ENCODE results near the gene MIDN. TPM values are rescaled to one million over a fixed set of nuclear protein-coding genes. Genes with fewer than 3 reads are reported as not detected.
"Not testable (repeated sequence)": the region's sequence is repeated elsewhere in the genome, so short reads cannot be mapped to it uniquely, and the experiment has no call there.

Gene MIDN
- total and polyA plus RNA-seq, 2 donors = 8.7 to 55.1 TPM

DNA sequence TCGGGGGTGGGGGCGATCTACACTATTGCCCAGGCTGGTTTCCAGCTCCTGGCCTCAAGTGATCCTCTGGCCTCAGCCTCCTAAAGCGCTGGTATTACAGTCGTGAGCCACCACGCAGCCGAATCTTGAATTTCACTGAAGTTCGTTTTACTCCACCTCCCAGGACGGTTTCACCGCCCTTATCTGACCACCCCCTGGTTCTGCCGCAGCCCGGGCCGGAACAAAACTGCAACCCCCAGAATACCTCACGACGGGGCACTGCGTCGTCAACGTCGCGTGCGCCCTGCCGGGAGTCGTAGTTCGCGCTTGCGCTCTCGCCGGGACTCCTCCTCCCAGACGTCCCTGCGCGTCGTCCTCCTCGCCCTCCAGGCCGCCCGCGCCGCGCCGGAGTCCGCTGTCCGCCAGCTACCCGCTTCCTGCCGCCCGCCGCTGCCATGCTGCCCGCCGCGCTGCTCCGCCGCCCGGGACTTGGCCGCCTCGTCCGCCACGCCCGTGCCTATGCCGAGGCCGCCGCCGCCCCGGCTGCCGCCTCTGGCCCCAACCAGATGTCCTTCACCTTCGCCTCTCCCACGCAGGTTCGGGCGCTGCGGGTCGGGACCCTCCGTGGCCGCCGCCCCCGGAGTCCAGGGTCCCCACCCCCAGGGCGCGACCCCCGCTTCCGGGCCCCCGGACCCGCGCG, 6.8 kb upstream of the MIDN start, which contains the start of gene ATP5F1D:
Gene ATP5F1D (plus strand): TSS at position 335 of the 679 bp plus-strand sequence. CDS start 100 bp downstream, at position 435.
- DNase-seq (ENCODE audit: low read depth in 6 of 9, low spot score in 9 of 9) = peak in 6 of 9 donors; percentile 83 to 94 (median 89)
- under 1% methylated on average over 79 of the region's 79 CpGs for WGBS
- peaks cover 32 to 35% of the 10 kb centered on the region in 2 donors for H3K27me3 ChIP-seq (ENCODE audit: control insufficient read depth in 2 of 2, insufficient read depth in 1 of 2, low read length in 1 of 2)
- peak within 1 kb of the TSS in 1 of 2 donors; percentile 77 for H3K27ac ChIP-seq (ENCODE audit: low read depth in 1 of 2, low read length in 1 of 2)
- H3K9me3 ChIP-seq (ENCODE audit: control insufficient read depth in 2 of 2, insufficient read depth in 1 of 2, low read length in 1 of 2) = peaks cover 0 to 5% of the 10 kb centered on the region in 2 donors
- peaks cover 26 to 50% of the 10 kb centered on the region in 2 donors for H3K4me1 ChIP-seq (ENCODE audit: control insufficient read depth in 2 of 2, insufficient read depth in 2 of 2, low read length in 2 of 2)
- peak within 1 kb of the TSS; percentile 48 to 91 for H3K4me3 ChIP-seq (ENCODE audit: low read length in 2 of 2)
- peaks cover 12 to 13% of the 10 kb centered on the region in 2 donors for H3K36me3 ChIP-seq (ENCODE audit: control insufficient read depth in 2 of 2, insufficient read depth in 2 of 2, low read length in 1 of 2)

DNA sequence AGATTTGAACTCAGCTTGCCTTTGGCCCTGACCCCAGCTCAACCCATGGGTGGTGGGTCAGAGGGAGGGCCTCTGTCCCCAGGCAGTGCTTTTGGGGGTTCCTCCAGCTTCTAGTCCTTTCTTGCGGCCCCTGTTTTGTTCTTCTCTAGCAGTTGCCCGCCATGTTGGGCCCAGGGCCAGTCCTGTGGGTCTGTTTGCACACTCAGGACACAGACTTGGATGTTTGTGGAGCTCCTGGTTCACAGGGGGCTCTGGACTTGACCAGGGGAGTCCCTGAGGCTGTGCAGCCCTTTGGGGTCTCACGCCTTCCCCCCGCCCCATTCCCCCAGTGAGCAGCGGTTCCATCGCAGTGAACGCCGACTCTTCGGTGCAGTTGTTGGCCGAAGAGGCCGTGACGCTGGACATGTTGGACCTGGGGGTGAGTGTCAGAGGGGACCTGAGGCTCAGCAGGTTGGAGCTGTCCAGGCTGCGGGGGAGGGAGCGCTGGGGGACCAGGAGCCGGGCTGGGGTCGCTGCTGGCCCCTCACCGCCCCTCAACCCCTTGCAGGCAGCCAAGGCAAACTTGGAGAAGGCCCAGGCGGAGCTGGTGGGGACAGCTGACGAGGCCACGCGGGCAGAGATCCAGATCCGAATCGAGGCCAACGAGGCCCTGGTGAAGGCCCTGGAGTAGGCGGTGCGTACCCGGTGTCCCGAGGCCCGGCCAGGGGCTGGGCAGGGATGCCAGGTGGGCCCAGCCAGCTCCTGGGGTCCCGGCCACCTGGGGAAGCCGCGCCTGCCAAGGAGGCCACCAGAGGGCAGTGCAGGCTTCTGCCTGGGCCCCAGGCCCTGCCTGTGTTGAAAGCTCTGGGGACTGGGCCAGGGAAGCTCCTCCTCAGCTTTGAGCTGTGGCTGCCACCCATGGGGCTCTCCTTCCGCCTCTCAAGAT, 4.4 kb upstream of the MIDN start:
- no peak overlapping the region for H3K4me3 ChIP-seq (ENCODE audit: low read length in 2 of 2)
- 69% methylated on average over 33 of the region's 33 CpGs for WGBS
- DNase-seq (ENCODE audit: low read depth in 6 of 9, low spot score in 9 of 9) = peak in 6 of 9 donors; percentile 70 to 90 (median 84)
- H3K27ac ChIP-seq (ENCODE audit: low read depth in 1 of 2, low read length in 1 of 2) = peak overlapping the region; percentile 24 to 78
- H3K36me3 ChIP-seq (ENCODE audit: control insufficient read depth in 2 of 2, insufficient read depth in 2 of 2, low read length in 1 of 2) = peaks cover 12 to 13% of the 10 kb centered on the region in 2 donors
- peaks cover 0 to 5% of the 10 kb centered on the region in 2 donors for H3K9me3 ChIP-seq (ENCODE audit: control insufficient read depth in 2 of 2, insufficient read depth in 1 of 2, low read length in 1 of 2)
- peaks cover 11 to 16% of the 10 kb centered on the region in 2 donors for H3K27me3 ChIP-seq (ENCODE audit: control insufficient read depth in 2 of 2, insufficient read depth in 1 of 2, low read length in 1 of 2)
- H3K4me1 ChIP-seq (ENCODE audit: control insufficient read depth in 2 of 2, insufficient read depth in 2 of 2, low read length in 2 of 2) = peaks cover 17 to 54% of the 10 kb centered on the region in 2 donors

DNA sequence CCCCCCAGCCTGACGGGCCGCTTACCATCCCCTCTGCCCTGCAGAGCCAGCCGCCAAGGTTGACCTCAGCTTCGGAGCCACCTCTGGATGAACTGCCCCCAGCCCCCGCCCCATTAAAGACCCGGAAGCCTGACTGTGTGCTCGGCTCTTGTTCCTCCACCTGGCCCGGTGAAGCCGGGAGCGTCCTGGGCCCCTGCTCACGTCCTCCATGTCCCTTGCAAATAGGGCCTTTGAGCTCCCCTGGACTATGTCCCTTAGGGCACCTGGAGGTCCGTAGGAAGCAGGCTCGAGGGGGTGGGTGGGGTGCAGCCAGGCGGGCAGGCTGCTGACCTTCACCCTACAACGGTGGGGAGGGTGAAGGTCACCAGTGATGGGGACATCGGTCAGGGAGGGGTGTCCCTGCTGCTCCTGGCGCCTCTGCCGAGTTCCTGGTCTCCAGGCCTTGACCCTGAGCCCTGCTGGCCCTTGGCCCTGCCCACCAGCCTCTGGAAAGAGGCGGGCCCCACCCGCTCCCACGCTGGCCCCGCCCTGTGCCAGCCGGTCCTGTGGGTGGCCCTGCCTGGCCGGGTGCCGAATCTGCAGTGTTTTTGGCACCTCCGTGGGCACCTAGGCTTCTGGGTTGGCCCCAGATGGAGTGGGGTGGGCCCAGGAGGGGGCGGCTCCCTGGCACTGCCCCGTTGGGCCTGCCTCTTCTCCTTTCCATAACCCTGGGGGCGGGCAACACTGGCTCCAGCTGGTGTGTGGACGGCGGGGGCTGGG, 3.5 kb upstream of the MIDN start:
- Histone ChIP-seq H3K4me3 (ENCODE audit: low read length in 2 of 2) (no peak overlapping the region), H3K9me3 (ENCODE audit: control insufficient read depth in 2 of 2, insufficient read depth in 1 of 2, low read length in 1 of 2) (peaks cover 0 to 1% of the 10 kb centered on the region in 2 donors), H3K27me3 (ENCODE audit: control insufficient read depth in 2 of 2, insufficient read depth in 1 of 2, low read length in 1 of 2) (peaks cover 2 to 8% of the 10 kb centered on the region in 2 donors), H3K4me1 (ENCODE audit: control insufficient read depth in 2 of 2, insufficient read depth in 2 of 2, low read length in 2 of 2) (peaks cover 17 to 48% of the 10 kb centered on the region in 2 donors), H3K36me3 (ENCODE audit: control insufficient read depth in 2 of 2, insufficient read depth in 2 of 2, low read length in 1 of 2) (peaks cover 12 to 13% of the 10 kb centered on the region in 2 donors), H3K27ac (ENCODE audit: low read depth in 1 of 2, low read length in 1 of 2) (peak overlapping the region; percentile 24 to 78)
- 74% methylated on average over 31 of the region's 31 CpGs for WGBS
- no peak for DNase-seq (ENCODE audit: low read depth in 6 of 9, low spot score in 9 of 9)

DNA sequence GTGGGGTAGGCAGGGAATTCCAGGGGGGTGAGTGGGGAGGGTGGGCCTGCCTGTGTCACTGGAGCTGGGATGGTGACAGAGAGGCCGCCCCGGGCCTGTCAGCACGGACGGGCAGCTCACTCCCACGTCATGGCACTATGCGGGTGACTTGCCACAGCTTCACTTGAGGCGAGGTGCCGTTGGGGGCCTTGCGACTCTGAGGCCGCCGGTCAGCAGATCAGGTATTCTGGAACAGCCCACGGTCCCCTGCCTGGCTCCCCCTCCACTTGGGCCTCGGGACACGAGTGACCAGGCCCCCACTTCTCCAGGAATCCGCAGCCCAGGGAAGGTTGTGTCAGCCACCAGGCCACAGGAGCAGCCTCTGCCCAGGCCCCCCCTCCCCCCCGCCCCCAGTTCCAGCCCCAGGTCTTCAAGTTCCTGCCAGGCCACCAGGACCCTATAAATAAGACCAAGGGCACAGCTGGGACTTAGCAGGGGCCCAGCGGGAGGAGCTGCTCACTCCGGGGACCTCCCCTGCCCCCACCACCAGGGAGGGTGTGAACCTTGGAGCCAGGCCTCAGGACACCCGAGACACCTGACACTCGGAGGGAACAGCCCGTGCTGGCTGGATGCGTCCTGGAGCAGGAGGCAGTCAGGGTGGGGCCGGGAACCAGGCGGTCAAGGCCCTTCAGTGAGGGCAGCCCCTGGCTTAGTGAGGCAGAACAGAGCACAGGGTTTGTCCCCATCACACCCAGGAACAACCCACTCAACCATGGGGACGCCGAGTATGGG, 2.7 kb upstream of the MIDN start:
- H3K9me3 ChIP-seq (ENCODE audit: control insufficient read depth in 2 of 2, insufficient read depth in 1 of 2, low read length in 1 of 2) = no peaks in the 10 kb centered on the region
- DNase-seq (ENCODE audit: low read depth in 6 of 9, low spot score in 9 of 9) = no peak
- WGBS = 95% methylated on average over 26 of the region's 26 CpGs
- H3K4me1 ChIP-seq (ENCODE audit: control insufficient read depth in 2 of 2, insufficient read depth in 2 of 2, low read length in 2 of 2) = peaks cover 17 to 45% of the 10 kb centered on the region in 2 donors
- H3K4me3 ChIP-seq (ENCODE audit: low read length in 2 of 2) = no peak overlapping the region
- H3K36me3 ChIP-seq (ENCODE audit: control insufficient read depth in 2 of 2, insufficient read depth in 2 of 2, low read length in 1 of 2) = peaks cover 12 to 13% of the 10 kb centered on the region in 2 donors
- H3K27ac ChIP-seq (ENCODE audit: low read depth in 1 of 2, low read length in 1 of 2) = peak overlapping the region in 1 of 2 donors; percentile 8
- H3K27me3 ChIP-seq (ENCODE audit: control insufficient read depth in 2 of 2, insufficient read depth in 1 of 2, low read length in 1 of 2) = peaks cover 0 to 5% of the 10 kb centered on the region in 2 donors

DNA sequence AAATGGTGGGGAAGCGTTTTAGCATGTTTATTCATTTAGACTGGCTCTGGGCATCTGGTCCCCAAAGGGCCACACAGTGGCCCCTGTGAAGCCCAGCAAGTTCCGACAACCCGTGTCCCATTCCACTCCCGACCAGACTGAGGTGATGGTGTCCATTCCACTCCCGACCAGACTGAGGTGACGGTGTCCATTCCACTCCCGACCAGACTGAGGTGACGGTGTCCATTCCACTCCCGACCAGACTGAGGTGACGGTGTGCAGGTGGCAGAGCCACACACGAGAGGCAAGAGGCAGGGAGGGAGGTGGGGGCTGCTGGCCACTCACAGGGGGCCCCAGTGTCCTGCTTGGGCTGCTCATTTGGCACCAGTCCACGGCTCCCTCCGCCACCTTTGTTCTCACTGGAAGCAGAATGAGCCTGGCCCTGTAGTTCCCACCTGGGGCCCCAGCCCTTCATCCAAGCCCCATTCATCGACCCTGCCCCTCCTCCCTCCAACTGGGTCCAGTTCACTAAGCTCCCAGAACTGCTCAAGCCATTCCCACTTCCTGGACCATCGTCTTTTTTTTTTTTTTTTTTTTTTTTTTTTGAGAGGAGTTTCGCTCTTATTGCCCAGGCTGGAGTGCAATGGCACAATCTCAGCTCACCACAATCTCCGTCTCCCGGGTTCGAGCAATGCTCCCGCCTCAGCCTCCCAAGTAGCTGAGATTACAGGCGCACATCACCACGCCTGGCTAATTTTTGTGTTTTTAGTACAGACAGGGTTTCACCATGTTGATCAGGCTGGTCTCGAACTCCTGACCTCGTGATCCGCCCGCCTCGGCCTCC, 1.9 kb upstream of the MIDN start:
- not testable (repeated sequence) for DNase-seq (ENCODE audit: low read depth in 6 of 9, low spot score in 9 of 9); H3K9me3 ChIP-seq (ENCODE audit: control insufficient read depth in 2 of 2, insufficient read depth in 1 of 2, low read length in 1 of 2); H3K27me3 ChIP-seq (ENCODE audit: control insufficient read depth in 2 of 2, insufficient read depth in 1 of 2, low read length in 1 of 2); H3K27ac ChIP-seq (ENCODE audit: low read depth in 1 of 2, low read length in 1 of 2); H3K4me3 ChIP-seq (ENCODE audit: low read length in 2 of 2)
- Histone ChIP-seq H3K36me3 (ENCODE audit: control insufficient read depth in 2 of 2, insufficient read depth in 2 of 2, low read length in 1 of 2) (peaks cover 14 to 15% of the 10 kb centered on the region in 2 donors), H3K4me1 (ENCODE audit: control insufficient read depth in 2 of 2, insufficient read depth in 2 of 2, low read length in 2 of 2) (peaks cover 9 to 39% of the 10 kb centered on the region in 2 donors)
- WGBS = 88% methylated on average over 27 of the region's 27 CpGs

DNA sequence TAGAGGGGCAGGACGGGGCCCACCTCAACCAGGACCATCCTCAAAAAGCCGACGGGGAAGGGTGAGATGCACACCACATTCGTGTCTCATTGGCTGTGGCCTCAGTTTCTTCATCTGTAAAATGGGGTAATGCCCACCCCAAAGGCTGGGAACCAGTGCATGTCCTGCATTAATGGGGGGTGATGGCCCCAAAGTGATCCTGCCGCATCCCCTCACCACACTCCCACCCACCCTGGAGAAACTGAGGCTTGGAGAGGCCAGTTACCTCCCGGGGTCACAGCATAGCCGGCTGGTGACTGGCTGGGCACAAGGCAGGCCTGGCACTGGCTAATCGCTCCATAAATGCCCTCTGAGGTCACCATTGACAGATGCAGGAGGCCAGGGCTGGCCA, 640 bp upstream of the MIDN start:
- peaks cover 0 to 5% of the 10 kb centered on the region in 2 donors for H3K27me3 ChIP-seq (ENCODE audit: control insufficient read depth in 2 of 2, insufficient read depth in 1 of 2, low read length in 1 of 2)
- peaks cover 8 to 41% of the 10 kb centered on the region in 2 donors for H3K4me1 ChIP-seq (ENCODE audit: control insufficient read depth in 2 of 2, insufficient read depth in 2 of 2, low read length in 2 of 2)
- peak overlapping the region in 1 of 2 donors; percentile 99 for H3K4me3 ChIP-seq (ENCODE audit: low read length in 2 of 2)
- WGBS = 85% methylated on average over 8 of the region's 8 CpGs
- no peaks in the 10 kb centered on the region for H3K9me3 ChIP-seq (ENCODE audit: control insufficient read depth in 2 of 2, insufficient read depth in 1 of 2, low read length in 1 of 2)
- no peak for DNase-seq (ENCODE audit: low read depth in 6 of 9, low spot score in 9 of 9)
- peak overlapping the region; percentile 71 to 86 for H3K27ac ChIP-seq (ENCODE audit: low read depth in 1 of 2, low read length in 1 of 2)
- peaks cover 17 to 20% of the 10 kb centered on the region in 2 donors for H3K36me3 ChIP-seq (ENCODE audit: control insufficient read depth in 2 of 2, insufficient read depth in 2 of 2, low read length in 1 of 2)

DNA sequence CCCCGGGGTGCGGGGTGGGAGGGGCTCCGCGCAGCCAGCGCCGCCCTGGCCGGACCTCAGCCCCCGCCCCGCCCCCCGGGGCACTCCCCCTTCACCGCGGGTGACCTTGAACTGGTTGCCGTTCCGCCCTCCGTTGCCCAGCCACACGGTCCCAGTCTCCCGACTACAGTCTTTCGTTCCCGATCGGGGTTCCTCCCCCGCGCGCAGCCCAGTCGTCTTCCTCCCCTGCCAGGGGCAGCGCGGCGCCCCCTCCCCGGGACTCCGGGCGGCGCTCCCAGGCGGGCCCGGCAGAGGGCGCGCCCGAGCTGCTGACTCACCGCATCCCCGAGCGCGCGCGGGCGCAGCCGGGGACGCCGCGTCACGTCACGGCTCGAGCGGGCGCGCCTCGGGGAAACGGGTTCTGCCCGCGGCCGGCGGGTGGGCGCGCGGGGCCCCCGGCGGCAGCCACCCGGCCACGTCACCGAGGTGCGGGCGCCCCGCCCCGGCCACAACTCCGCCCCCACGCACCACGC, 459 bp downstream of the MIDN start:
- Histone ChIP-seq H3K4me3 (ENCODE audit: low read length in 2 of 2) (peak overlapping the region; percentile 33 to 99), H3K27me3 (ENCODE audit: control insufficient read depth in 2 of 2, insufficient read depth in 1 of 2, low read length in 1 of 2) (peaks cover 0 to 5% of the 10 kb centered on the region in 2 donors), H3K4me1 (ENCODE audit: control insufficient read depth in 2 of 2, insufficient read depth in 2 of 2, low read length in 2 of 2) (peaks cover 16 to 48% of the 10 kb centered on the region in 2 donors), H3K36me3 (ENCODE audit: control insufficient read depth in 2 of 2, insufficient read depth in 2 of 2, low read length in 1 of 2) (peaks cover 20 to 24% of the 10 kb centered on the region in 2 donors), H3K9me3 (ENCODE audit: control insufficient read depth in 2 of 2, insufficient read depth in 1 of 2, low read length in 1 of 2) (no peaks in the 10 kb centered on the region), H3K27ac (ENCODE audit: low read depth in 1 of 2, low read length in 1 of 2) (peak overlapping the region; percentile 64 to 84)
- DNase-seq (ENCODE audit: low read depth in 6 of 9, low spot score in 9 of 9) = peak in 5 of 9 donors; percentile 65 to 87 (median 83)
- under 1% methylated on average over 74 of the region's 74 CpGs for WGBS
